ENCODE data around the gene MYO3B. TPM values are rescaled to one million over a fixed set of nuclear protein-coding genes. Genes with fewer than 3 reads are reported as not detected.
"Not testable (repeated sequence)": the region's sequence is repeated elsewhere in the genome, so short reads cannot be mapped to it uniquely, and the experiment has no call there.

MYO3B gene
- total RNA-seq, 1 donor from 2014 or later = 9.1 TPM

GRCh38 chr2:170432823-170433222 lies 254.9 kb downstream of the MYO3B start:
- peaks cover 9% of the 10 kb centered on the region for H3K27me3 Mint-ChIP-seq (ENCODE audit: low read depth)

GRCh38 chr2:170433448-170433847 lies 255.5 kb downstream of the MYO3B start:
- Mint-ChIP-seq H3K36me3 (no peaks in the 10 kb centered on the region), H3K9me3 (no peaks in the 10 kb centered on the region), H3K27ac (peak overlapping the region; percentile 75), H3K4me3 (no peak overlapping the region), H3K4me1 (peaks cover 18% of the 10 kb centered on the region), H3K27me3 (ENCODE audit: low read depth) (peaks cover 9% of the 10 kb centered on the region)
- TF ChIP-seq, protein P1, sequence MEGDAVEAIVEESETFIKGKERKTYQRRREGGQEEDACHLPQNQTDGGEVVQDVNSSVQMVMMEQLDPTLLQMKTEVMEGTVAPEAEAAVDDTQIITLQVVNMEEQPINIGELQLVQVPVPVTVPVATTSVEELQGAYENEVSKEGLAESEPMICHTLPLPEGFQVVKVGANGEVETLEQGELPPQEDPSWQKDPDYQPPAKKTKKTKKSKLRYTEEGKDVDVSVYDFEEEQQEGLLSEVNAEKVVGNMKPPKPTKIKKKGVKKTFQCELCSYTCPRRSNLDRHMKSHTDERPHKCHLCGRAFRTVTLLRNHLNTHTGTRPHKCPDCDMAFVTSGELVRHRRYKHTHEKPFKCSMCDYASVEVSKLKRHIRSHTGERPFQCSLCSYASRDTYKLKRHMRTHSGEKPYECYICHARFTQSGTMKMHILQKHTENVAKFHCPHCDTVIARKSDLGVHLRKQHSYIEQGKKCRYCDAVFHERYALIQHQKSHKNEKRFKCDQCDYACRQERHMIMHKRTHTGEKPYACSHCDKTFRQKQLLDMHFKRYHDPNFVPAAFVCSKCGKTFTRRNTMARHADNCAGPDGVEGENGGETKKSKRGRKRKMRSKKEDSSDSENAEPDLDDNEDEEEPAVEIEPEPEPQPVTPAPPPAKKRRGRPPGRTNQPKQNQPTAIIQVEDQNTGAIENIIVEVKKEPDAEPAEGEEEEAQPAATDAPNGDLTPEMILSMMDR (IDR thresholded peaks at IDR 0.05; ENCODE audit: unreplicated experiment) = no peak
- no peak for DNase-seq (ENCODE audit: low spot score in 2 of 2, unreplicated experiment in 2 of 2)

More at GRCh38 chr2:170432823-170433222, 254.9 kb downstream of the MYO3B start:
- H3K36me3 Mint-ChIP-seq = no peaks in the 10 kb centered on the region
- TF ChIP-seq, protein P1 (IDR thresholded peaks at IDR 0.05; ENCODE audit: unreplicated experiment) = no peak
- no peak overlapping the region for H3K27ac Mint-ChIP-seq
- no peaks in the 10 kb centered on the region for H3K9me3 Mint-ChIP-seq
- H3K4me3 Mint-ChIP-seq = no peak overlapping the region
- DNase-seq (ENCODE audit: low spot score in 2 of 2, unreplicated experiment in 2 of 2) = no peak
- H3K4me1 Mint-ChIP-seq = peaks cover 18% of the 10 kb centered on the region

- not testable (repeated sequence) for DNase-seq (ENCODE audit: low spot score in 2 of 2, unreplicated experiment in 2 of 2); H3K4me3 Mint-ChIP-seq; H3K36me3 Mint-ChIP-seq; H3K27me3 Mint-ChIP-seq (ENCODE audit: low read depth); H3K27ac Mint-ChIP-seq; H3K9me3 Mint-ChIP-seq
- H3K4me1 Mint-ChIP-seq = peaks cover 18% of the 10 kb centered on the region
Measured at GRCh38 chr2:170434396-170434795, 256.4 kb downstream of the MYO3B start.

DNA sequence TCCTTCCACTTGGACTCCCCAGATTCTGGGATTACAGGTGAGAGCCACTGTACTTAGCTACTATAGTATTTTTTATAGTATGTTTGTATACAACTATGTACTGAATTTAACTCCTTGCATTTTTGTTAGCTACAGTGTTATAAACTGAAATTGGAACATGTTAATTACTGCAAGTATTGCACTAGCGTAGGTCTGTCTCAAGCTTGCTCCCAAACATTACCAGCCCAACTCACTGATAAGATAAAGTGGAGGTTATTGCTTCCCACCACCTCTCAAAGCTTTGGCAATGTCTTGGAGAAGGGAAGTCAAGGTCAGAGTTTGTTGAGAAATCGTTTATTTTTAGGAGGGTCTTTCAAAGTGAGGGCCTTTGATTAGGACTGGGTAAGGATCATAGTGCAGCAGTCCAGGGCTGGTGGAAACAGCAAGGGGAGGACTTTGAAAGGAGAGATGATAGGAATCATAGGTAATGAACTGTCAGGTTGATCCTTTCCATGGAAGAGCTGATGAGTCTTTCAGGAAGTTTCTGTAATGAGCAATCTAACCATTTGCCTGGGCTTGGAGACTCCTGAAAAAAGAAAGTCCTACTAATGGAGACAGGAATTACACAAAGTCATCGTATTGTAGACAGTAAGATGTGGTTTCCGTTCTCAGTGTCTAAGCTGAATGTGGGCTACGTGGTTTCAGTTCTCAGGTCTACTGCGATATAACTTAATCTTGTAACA lies 257.1 kb downstream of the MYO3B start:
- TF ChIP-seq, protein P1 (IDR thresholded peaks at IDR 0.05; ENCODE audit: unreplicated experiment) = no peak
- no peak overlapping the region for H3K27ac Mint-ChIP-seq
- H3K4me3 Mint-ChIP-seq = no peak overlapping the region
- peaks cover 18% of the 10 kb centered on the region for H3K4me1 Mint-ChIP-seq
- no peaks in the 10 kb centered on the region for H3K9me3 Mint-ChIP-seq
- no peak for DNase-seq (ENCODE audit: low spot score in 2 of 2, unreplicated experiment in 2 of 2)
- peaks cover 9% of the 10 kb centered on the region for H3K27me3 Mint-ChIP-seq (ENCODE audit: low read depth)
- no peaks in the 10 kb centered on the region for H3K36me3 Mint-ChIP-seq

GRCh38 chr2:170436077-170436943 lies 258.4 kb downstream of the MYO3B start:
- Mint-ChIP-seq H3K9me3 (peaks cover 1% of the 10 kb centered on the region), H3K4me1 (peaks cover 18% of the 10 kb centered on the region), H3K36me3 (no peaks in the 10 kb centered on the region), H3K4me3 (no peak overlapping the region), H3K27ac (no peak overlapping the region), H3K27me3 (ENCODE audit: low read depth) (peaks cover 9% of the 10 kb centered on the region)
- DNase-seq (ENCODE audit: low spot score in 2 of 2, unreplicated experiment in 2 of 2) = no peak
- TF ChIP-seq, protein P1 (IDR thresholded peaks at IDR 0.05; ENCODE audit: unreplicated experiment) = no peak

- Mint-ChIP-seq H3K27me3 (ENCODE audit: low read depth) (no peaks in the 10 kb centered on the region), H3K36me3 (peaks cover 14% of the 10 kb centered on the region), H3K9me3 (peaks cover 22% of the 10 kb centered on the region), H3K4me3 (no peak overlapping the region), H3K27ac (no peak overlapping the region), H3K4me1 (peaks cover 12% of the 10 kb centered on the region)
- TF ChIP-seq, protein P1 (IDR thresholded peaks at IDR 0.05; ENCODE audit: unreplicated experiment) = no peak
- no peak for DNase-seq (ENCODE audit: low spot score in 2 of 2, unreplicated experiment in 2 of 2)
Measured at GRCh38 chr2:170446078-170446477, 268.1 kb downstream of the MYO3B start.
